D341Med (cell line): ENCODE results near the gene MX2.
"Not testable (repeated sequence)": the region's sequence is repeated elsewhere in the genome, so short reads cannot be mapped to it uniquely, and the experiment has no call there.

ENCODE experiments used
- DNase-seq: peaks from one replicate; pipeline ENCODE4 v3.0.0; 2012; ENCODE audit warnings: low spot score

MX2 gene

GRCh38 chr21:41342035-41342434 is 19.8 kb upstream of the MX2 start:
- DNase-seq, result no peak

GRCh38 chr21:41344146-41344545 is 17.7 kb upstream of the MX2 start:
- DNase-seq, result no peak

- DNase-seq, result no peak
Observed at GRCh38 chr21:41345356-41345755, 16.5 kb upstream of the MX2 start.

- DNase-seq, result no peak
Observed at GRCh38 chr21:41345934-41346685, 15.7 kb upstream of the MX2 start.

GRCh38 chr21:41346758-41347157 is 15.1 kb upstream of the MX2 start:
- no peak for DNase-seq

- DNase-seq, result no peak
Observed at GRCh38 chr21:41348434-41348833, 13.4 kb upstream of the MX2 start.

- no peak for DNase-seq
Observed at GRCh38 chr21:41349126-41349525, 12.7 kb upstream of the MX2 start.

GRCh38 chr21:41349619-41350390 is 12.0 kb upstream of the MX2 start:
- DNase-seq, result no peak

- no peak for DNase-seq
Observed at GRCh38 chr21:41350436-41351155, 11.2 kb upstream of the MX2 start.

- no peak for DNase-seq
Observed at GRCh38 chr21:41357546-41357945, 4.3 kb upstream of the MX2 start.

GRCh38 chr21:41358193-41359166 is 3.3 kb upstream of the MX2 start:
- no peak for DNase-seq

GRCh38 chr21:41359286-41359685 is 2.5 kb upstream of the MX2 start:
- no peak for DNase-seq

- DNase-seq, result not testable (repeated sequence)
Observed at GRCh38 chr21:41359754-41360071, 2.1 kb upstream of the MX2 start.

GRCh38 chr21:41360072-41360821 is 1.6 kb upstream of the MX2 start:
- no peak for DNase-seq

GRCh38 chr21:41361053-41361785 is 608 bp upstream of the MX2 start:
- DNase-seq, result no peak

- DNase-seq, result no peak
Observed at GRCh38 chr21:41362605-41363369, 960 bp downstream of the MX2 start.

- no peak for DNase-seq
Observed at GRCh38 chr21:41363370-41364270, 1.8 kb downstream of the MX2 start.

GRCh38 chr21:41364308-41364707 is 2.5 kb downstream of the MX2 start:
- DNase-seq, result no peak
